Spleen (tissue), 7 donors: ENCODE results near the gene MAB21L3.

Experiments
- POLR2A ChIP-seq, 3 donors: fragments of 450-650 bp; IDR thresholded peaks; one replicate each; pipeline ENCODE4 v1.5.1; 2017; ENCODE audit warnings: antibody characterized with exemption in 3 of 3, mild to moderate bottlenecking in 1 of 3
- TF ChIP-seq, protein P1 (sequence below), 11 experiments: fragments of 200-600 bp in 7 of 11; fragments of 450-650 bp in 4 of 11; sonication (generic) in 4 of 11; IDR thresholded peaks in 8 of 11; conservative IDR thresholded peaks in 3 of 11; 1 replicate in 7 of 11; 2 replicates in 4 of 11; pipeline versions ENCODE4 v1.4.0 to v1.8.0; 2016 to 2021; ENCODE audit warnings: antibody characterized with exemption in 11 of 11, inconsistent platforms in 4 of 11, mild to moderate bottlenecking in 1 of 11
- donor health status: DM: no; HTN: no; CAD: no; lungs with moderate emphysema.
- donor health status: DM: no; HTN: no; CAD: no.
- donor health status: DM: no; HTN: no; CAD: no.

DNA sequence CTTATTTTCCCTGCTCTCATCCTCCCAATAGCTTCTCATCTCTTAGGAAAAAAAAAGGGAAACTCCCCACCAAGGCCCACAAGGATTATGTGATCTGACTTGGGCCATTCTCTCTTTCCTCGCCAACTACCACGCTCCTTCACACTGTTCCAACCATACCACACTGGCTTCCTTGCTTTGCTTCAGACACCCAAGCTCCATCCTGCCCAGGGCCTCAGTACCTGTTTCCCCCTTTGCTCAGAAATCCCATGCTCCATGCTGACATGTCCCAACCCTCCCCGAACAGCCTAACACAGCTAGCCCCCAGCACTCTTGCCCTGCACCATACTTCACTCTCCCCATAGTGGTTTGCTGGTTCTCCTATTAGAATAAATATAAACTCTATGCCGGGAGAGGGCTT is 39.2 kb downstream of the MAB21L3 start:
- TF ChIP-seq, protein P1, sequence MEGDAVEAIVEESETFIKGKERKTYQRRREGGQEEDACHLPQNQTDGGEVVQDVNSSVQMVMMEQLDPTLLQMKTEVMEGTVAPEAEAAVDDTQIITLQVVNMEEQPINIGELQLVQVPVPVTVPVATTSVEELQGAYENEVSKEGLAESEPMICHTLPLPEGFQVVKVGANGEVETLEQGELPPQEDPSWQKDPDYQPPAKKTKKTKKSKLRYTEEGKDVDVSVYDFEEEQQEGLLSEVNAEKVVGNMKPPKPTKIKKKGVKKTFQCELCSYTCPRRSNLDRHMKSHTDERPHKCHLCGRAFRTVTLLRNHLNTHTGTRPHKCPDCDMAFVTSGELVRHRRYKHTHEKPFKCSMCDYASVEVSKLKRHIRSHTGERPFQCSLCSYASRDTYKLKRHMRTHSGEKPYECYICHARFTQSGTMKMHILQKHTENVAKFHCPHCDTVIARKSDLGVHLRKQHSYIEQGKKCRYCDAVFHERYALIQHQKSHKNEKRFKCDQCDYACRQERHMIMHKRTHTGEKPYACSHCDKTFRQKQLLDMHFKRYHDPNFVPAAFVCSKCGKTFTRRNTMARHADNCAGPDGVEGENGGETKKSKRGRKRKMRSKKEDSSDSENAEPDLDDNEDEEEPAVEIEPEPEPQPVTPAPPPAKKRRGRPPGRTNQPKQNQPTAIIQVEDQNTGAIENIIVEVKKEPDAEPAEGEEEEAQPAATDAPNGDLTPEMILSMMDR (IDR thresholded peaks at IDR 0.05 in 8 of 11, conservative IDR thresholded peaks at IDR 0.05 in 3 of 11) = no peak
- TF ChIP-seq POLR2A (IDR thresholded peaks at IDR 0.05) = no peak
